NT2/D1 (cell line): ENCODE results near the gene RHNO1.
"Not testable (repeated sequence)": the region's sequence is repeated elsewhere in the genome, so short reads cannot be mapped to it uniquely, and the experiment has no call there.

Source experiments
- DNase-seq: peaks from one replicate; pipeline ENCODE4 v3.0.0-alpha.2; 2011; ENCODE audit warnings: low read depth, low spot score
- H3K27me3 ChIP-seq: 2 replicates; pipeline ENCODE4 v1.6.0; 2011; ENCODE audit warnings: mild to moderate bottlenecking; ENCODE audit not compliant: insufficient read length, insufficient read depth
- H3K36me3 ChIP-seq: 2 replicates; pipeline ENCODE4 v1.6.1; 2011; ENCODE audit warnings: mild to moderate bottlenecking, low read length, mixed read lengths; ENCODE audit not compliant: insufficient read depth, insufficient read length
- H3K4me1 ChIP-seq: 2 replicates; pipeline ENCODE4 v1.5.1; 2011; ENCODE audit not compliant: insufficient read depth, insufficient read length
- H3K4me3 ChIP-seq: 2 replicates; pipeline ENCODE4 v1.5.1; 2011; ENCODE audit warnings: low read depth; ENCODE audit not compliant: insufficient read length
- H3K9ac ChIP-seq: 2 replicates; pipeline ENCODE4 v1.6.0; 2011; ENCODE audit warnings: low read depth; ENCODE audit not compliant: insufficient read length
- H3K9me3 ChIP-seq: 2 replicates; pipeline ENCODE4 v1.5.1; 2011; ENCODE audit warnings: mild to moderate bottlenecking, low read length; ENCODE audit not compliant: insufficient read depth
- SUZ12 ChIP-seq: IDR thresholded peaks from 2 replicates; pipeline ENCODE4 v1.6.1; 2011; ENCODE audit not compliant: insufficient read length, insufficient read depth; ENCODE audit errors: extremely low read depth
- YY1 ChIP-seq: IDR thresholded peaks from 2 replicates; pipeline ENCODE4 v1.6.1; 2011; ENCODE audit not compliant: insufficient read length, insufficient read depth
- ZNF274 ChIP-seq: IDR thresholded peaks from 2 replicates; pipeline ENCODE4 v1.6.1; 2011; ENCODE audit warnings: mild to moderate bottlenecking, low read depth, low read length

The RHNO1 gene

DNA sequence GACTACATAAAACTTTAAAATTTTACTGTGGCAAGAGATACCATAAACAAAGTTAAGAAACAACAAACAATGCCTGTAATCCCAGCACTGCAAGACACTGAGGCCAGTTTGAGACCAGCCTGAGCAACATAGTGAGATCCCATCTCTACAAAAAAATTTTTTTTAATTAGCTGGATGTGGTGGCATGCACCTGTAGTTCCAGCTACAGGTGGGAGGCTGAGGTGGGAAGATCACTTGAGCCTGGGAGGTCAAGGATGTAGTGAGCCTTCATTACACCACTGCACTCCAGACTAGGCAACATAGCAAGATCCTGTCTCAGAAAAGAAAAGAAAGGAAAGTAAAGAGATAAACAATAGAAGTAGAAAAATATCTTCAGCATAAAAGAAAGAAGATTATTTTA, 16.9 kb upstream of the RHNO1 start:
- H3K27me3 ChIP-seq: no peaks in the 10 kb centered on the region
- H3K4me3 ChIP-seq: no peak overlapping the region
- H3K4me1 ChIP-seq: peaks cover 20% of the 10 kb centered on the region
- H3K9me3 ChIP-seq: no peaks in the 10 kb centered on the region
- DNase-seq: no peak
- peaks cover 79% of the 10 kb centered on the region for H3K36me3 ChIP-seq
- TF ChIP-seq YY1: no peak
- no peak for TF ChIP-seq SUZ12
- TF ChIP-seq ZNF274: no peak
- H3K9ac ChIP-seq: no peak overlapping the region

DNA sequence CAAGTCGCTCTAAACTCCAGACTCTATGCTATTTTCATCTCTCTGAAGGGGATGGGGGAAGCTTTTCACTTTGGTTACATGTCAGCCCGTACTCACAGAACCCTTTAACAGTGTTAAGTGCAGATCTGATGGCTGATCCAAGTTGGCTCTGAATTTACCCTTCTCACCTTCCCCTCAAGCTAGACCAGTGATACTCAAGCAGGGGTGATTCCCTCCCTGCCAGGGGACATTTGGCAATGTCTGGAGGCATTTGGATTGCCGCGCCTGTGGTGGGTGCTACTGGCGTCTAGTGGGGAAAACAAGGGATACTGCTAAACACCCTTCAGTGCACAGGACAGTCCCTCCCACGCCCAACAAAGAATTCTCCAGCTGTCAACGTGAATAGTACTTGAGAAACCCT, 14.1 kb upstream of the RHNO1 start:
- peaks cover 12% of the 10 kb centered on the region for H3K4me1 ChIP-seq

DNA sequence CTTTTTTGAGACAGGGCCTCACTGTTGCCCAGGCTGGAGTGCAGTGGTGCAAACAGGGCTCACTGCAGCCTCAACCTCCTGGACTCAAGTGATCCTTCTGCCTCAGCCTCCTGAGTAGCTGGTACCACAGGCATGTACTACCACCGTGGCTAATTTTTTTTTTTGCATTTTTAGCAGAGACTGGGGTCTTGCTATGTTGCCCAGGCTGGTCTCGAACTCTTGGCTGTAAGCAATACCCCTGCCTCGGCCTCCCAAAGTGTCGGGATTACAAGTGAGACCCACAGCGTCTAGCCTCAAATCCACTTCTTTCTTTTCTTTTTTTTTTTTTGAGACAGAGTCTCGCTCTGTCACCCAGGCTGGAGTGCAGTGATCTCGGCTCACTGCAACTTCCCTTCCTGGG, 13.6 kb upstream of the RHNO1 start:
- not testable (repeated sequence) for H3K27me3 ChIP-seq, H3K9ac ChIP-seq, H3K4me1 ChIP-seq, H3K4me3 ChIP-seq, DNase-seq, H3K9me3 ChIP-seq
- peaks cover 92% of the 10 kb centered on the region for H3K36me3 ChIP-seq

More for the DNA sequence above, 14.1 kb upstream of the RHNO1 start:
- Histone ChIP-seq H3K9ac (no peak overlapping the region), H3K9me3 (no peaks in the 10 kb centered on the region), H3K4me3 (no peak overlapping the region), H3K27me3 (no peaks in the 10 kb centered on the region), H3K36me3 (peaks cover 92% of the 10 kb centered on the region)
- no peak for TF ChIP-seq YY1
- TF ChIP-seq SUZ12: no peak
- no peak for TF ChIP-seq ZNF274
- DNase-seq: no peak

GRCh38 chr12:2864198-2864597, 12.8 kb upstream of the RHNO1 start:
- H3K36me3 ChIP-seq: peaks cover 92% of the 10 kb centered on the region
- H3K4me3 ChIP-seq: no peak overlapping the region
- no peak for TF ChIP-seq ZNF274
- no peak for TF ChIP-seq YY1
- no peak for TF ChIP-seq SUZ12
- H3K9me3 ChIP-seq: no peaks in the 10 kb centered on the region
- H3K27me3 ChIP-seq: no peaks in the 10 kb centered on the region
- H3K9ac ChIP-seq: no peak overlapping the region
- peaks cover 1% of the 10 kb centered on the region for H3K4me1 ChIP-seq
- no peak for DNase-seq

DNA sequence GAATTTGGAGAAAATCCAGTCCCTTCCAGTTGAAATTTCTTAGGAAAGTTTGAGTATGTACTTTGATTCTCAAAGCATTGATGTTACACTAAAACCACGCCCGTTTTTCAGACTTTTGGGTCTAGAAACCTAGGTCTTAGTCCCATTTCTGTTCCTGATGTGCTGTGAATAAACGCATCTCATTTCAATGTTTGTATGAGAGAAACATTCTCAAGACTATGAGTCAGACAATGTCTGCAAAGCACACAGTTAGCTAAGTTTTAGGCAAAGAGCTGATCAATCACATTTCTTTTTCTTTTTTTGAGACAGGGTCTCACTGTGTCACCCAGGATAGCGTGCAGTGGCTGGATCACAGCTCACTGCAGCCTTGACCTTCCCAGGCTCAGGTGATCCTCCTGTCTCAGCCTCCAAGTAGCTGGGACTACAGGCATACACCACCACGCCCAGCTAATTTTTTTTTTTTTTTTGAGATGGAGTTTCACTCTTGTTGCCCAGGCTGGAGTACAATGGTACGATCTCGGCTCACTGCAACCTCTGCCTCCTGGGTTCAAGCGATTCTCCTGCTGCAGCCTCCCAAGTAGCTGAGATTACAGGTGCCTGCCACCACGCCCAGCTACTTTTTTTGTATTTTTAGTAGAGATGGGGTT, 7.9 kb upstream of the RHNO1 start:
- DNase-seq, H3K4me3 ChIP-seq, H3K4me1 ChIP-seq, H3K27me3 ChIP-seq, H3K9me3 ChIP-seq, H3K9ac ChIP-seq: not testable (repeated sequence)
- H3K36me3 ChIP-seq: peaks cover 89% of the 10 kb centered on the region

DNA sequence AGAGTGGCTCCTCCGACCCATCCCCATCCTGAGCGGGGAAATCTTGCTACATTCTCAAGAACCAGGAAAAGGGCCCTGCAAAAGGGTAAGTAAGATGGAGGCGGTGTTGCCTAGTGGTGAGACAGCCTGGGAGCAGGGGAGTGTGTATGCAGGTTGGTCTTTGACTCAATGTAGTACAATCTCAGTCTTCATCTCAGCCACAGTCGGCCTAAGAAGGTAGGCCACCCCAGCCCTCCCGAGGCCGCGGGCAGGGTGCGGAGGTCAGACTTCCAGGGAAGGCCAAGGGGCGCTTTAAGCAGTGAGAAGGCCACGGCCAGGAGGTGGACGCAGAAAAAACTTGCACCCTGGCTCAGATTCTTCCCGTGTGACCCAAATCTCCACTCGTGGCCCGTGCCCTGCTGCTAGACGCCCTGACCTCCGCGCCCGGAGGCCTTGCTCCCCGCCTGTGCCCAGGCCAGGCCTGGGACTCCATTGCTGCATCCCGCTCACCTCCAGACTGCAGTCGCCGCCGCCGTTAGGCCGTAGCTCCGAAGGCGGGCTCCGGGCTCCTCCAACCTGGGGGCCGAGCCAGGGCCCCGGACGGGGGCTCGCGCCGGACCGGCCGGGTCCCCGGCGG, 484 bp upstream of the RHNO1 start:
- Histone ChIP-seq H3K36me3 (peaks cover 59% of the 10 kb centered on the region), H3K9me3 (no peaks in the 10 kb centered on the region), H3K4me3 (peak overlapping the region; percentile 99), H3K27me3 (no peaks in the 10 kb centered on the region), H3K9ac (peak overlapping the region; percentile 100), H3K4me1 (peaks cover 6% of the 10 kb centered on the region)
- DNase-seq: no peak
- TF ChIP-seq SUZ12: no peak
- no peak for TF ChIP-seq YY1
- no peak for TF ChIP-seq ZNF274

DNA sequence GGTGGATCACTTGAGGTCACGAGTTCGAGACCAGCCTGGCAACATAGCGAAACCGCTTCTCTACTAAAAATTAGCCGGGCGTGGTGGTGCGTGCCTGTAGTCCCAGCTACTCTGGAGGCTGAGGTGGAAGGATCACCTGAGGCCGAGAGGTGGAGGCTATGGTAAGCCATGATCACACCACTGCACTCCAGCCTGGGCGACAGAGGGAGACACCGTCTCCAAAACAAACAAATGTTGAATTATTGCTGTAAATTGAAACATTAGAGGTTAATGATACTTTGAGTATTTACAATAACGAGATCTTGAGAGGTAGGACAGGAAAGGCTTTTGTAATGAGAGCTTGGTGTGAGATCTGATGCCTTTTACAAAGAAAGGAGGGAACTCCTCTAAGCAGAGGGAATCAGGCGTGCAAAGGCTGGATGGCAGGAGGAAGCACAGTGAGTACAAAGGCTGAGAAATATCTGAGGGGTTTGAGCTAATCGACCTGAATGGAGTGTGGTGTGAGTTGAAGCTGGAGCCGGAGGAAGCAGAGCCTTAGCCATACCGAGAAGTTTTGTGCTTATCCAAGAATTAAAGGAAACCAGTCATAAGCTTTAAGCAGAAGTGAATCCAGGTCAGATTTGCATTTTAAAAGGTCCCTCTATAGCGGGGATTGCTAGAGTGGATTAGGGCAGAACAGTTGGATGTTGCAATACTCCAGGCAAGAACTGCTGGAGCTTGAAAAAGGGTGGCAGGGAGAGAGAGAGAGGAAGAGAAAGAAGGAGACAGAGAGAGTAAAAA, 1.1 kb downstream of the RHNO1 start:
- H3K4me3 ChIP-seq: peak overlapping the region; percentile 99
- no peaks in the 10 kb centered on the region for H3K9me3 ChIP-seq
- H3K4me1 ChIP-seq: peaks cover 6% of the 10 kb centered on the region
- H3K9ac ChIP-seq: peak overlapping the region; percentile 89
- no peaks in the 10 kb centered on the region for H3K27me3 ChIP-seq
- DNase-seq: peak; percentile 80
- TF ChIP-seq YY1 (peak; percentile 4), ZNF274 (no peak), SUZ12 (no peak)
- peaks cover 47% of the 10 kb centered on the region for H3K36me3 ChIP-seq
